Measurements from ENCODE around the gene MRPL2. TPM values are rescaled to one million over a fixed set of nuclear protein-coding genes. Genes with fewer than 3 reads are reported as not detected.

MRPL2 gene
- total and polyA plus RNA-seq, 2 donors from 2014 or later = 56.6 to 127 TPM

DNA sequence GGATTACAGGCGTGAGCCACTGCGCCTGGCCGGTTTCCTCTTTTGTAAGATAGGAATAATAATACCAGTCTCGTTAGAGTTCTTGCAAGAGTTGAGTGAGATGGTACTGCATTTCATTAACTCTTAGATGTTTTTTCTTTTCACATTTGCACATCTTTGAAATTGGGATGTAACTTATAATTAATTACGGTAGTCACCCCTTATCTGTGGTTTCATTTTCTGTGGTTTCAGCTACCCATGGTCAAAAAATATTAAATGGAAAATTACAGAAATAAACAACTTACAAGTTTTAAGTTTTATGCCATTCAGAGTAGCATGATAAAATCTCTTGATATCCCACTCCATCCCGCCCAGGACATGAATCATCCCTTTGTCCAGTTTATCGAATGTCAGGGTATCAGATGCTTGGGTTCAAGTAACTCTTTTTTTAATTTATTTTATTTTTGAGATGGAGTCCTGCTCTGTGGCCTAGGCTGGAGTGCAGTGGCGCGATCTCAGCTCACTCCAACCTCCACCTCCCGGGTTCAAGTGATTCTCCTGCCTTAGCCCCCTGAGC, 32.3 kb upstream of the MRPL2 start:
- Histone ChIP-seq H3K4me1 (ENCODE audit: control insufficient read depth in 2 of 3, insufficient read depth in 2 of 3, low read depth in 1 of 3, low read length in 3 of 3) (peaks cover 11 to 15% (median 11%) of the 10 kb centered on the region in 3 donors), H3K9me3 (ENCODE audit: control insufficient read depth in 2 of 3, insufficient read depth in 1 of 3, low read length in 3 of 3) (no peaks in the 10 kb centered on the region), H3K27me3 (ENCODE audit: control insufficient read depth, insufficient read depth, low read length) (no peaks in the 10 kb centered on the region), H3K36me3 (ENCODE audit: control insufficient read depth in 2 of 3, insufficient read depth in 3 of 3, low read length in 3 of 3) (no peaks in the 10 kb centered on the region), H3K27ac (ENCODE audit: low read depth in 2 of 2, low read length in 2 of 2) (no peak overlapping the region), H3K4me3 (ENCODE audit: low read length in 3 of 3) (no peak overlapping the region), H3K9ac (ENCODE audit: low read length in 3 of 3) (no peak overlapping the region)
- DNase-seq = peak in 1 of 5 donors; percentile 37
- FAIRE-seq = no peak
- TF ChIP-seq, protein P1, sequence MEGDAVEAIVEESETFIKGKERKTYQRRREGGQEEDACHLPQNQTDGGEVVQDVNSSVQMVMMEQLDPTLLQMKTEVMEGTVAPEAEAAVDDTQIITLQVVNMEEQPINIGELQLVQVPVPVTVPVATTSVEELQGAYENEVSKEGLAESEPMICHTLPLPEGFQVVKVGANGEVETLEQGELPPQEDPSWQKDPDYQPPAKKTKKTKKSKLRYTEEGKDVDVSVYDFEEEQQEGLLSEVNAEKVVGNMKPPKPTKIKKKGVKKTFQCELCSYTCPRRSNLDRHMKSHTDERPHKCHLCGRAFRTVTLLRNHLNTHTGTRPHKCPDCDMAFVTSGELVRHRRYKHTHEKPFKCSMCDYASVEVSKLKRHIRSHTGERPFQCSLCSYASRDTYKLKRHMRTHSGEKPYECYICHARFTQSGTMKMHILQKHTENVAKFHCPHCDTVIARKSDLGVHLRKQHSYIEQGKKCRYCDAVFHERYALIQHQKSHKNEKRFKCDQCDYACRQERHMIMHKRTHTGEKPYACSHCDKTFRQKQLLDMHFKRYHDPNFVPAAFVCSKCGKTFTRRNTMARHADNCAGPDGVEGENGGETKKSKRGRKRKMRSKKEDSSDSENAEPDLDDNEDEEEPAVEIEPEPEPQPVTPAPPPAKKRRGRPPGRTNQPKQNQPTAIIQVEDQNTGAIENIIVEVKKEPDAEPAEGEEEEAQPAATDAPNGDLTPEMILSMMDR (IDR thresholded peaks at IDR 0.05; ENCODE audit: borderline replicate concordance, extremely low read depth, insufficient read depth) = no peak
- intact Hi-C loops (cut with DNase I) = no loop called here

DNA sequence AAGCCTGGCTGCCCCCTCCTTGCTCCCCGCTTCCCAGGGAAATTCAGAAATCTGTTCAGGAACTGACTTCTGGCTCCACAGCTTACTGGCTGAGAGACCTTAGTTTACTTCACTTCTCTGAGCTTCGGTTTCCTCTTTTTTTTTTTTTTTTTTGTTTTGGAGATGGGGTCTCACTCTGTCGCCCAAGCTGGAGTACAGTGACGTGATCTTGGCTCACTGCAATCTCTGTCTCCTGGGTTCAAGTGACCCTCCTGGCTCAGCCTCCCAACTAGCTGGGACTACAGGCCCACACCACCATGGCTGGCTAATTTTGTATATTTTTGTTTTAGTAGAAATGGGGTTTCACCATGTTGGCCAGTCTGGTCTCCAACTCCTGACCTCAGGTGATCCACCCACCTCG, 31.8 kb upstream of the MRPL2 start:
- DNase-seq = no peak
- H3K4me1 ChIP-seq (ENCODE audit: control insufficient read depth in 2 of 3, insufficient read depth in 2 of 3, low read depth in 1 of 3, low read length in 3 of 3) = peaks cover 9 to 15% (median 11%) of the 10 kb centered on the region in 3 donors
- H3K4me3 ChIP-seq (ENCODE audit: low read length in 3 of 3) = peak overlapping the region in 1 of 3 donors; percentile 6
- no peak overlapping the region for H3K27ac ChIP-seq (ENCODE audit: low read depth in 2 of 2, low read length in 2 of 2)
- no peaks in the 10 kb centered on the region for H3K27me3 ChIP-seq (ENCODE audit: control insufficient read depth, insufficient read depth, low read length)
- no peaks in the 10 kb centered on the region for H3K36me3 ChIP-seq (ENCODE audit: control insufficient read depth in 2 of 3, insufficient read depth in 3 of 3, low read length in 3 of 3)
- no peak for FAIRE-seq
- no peak overlapping the region for H3K9ac ChIP-seq (ENCODE audit: low read length in 3 of 3)
- H3K9me3 ChIP-seq (ENCODE audit: control insufficient read depth in 2 of 3, insufficient read depth in 1 of 3, low read length in 3 of 3) = no peaks in the 10 kb centered on the region
- intact Hi-C loops (cut with DNase I) = no loop called here
- TF ChIP-seq, protein P1 (IDR thresholded peaks at IDR 0.05; ENCODE audit: borderline replicate concordance, extremely low read depth, insufficient read depth) = no peak

DNA sequence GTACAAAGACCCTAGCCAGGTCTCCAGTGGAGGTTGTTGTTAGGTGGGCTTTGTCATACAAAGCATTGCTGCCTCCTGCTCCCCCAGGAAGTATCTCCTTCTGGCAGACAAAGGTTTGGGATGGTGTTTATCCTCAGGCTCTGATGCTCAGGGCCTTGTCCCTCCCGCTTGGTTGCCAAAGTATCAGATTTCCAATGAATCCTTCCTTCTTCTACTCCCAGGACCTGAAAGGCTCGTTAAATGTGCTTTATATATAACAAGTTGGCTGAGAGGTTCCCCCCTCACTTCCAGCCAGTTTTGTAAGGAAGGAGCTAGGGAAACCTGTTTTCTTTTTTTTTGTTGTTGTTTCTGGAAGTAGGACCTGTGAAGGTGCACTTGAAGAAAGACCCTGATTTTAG, 31.3 kb upstream of the MRPL2 start:
- H3K4me1 ChIP-seq (ENCODE audit: control insufficient read depth in 2 of 3, insufficient read depth in 2 of 3, low read depth in 1 of 3, low read length in 3 of 3) = peaks cover 6 to 15% (median 11%) of the 10 kb centered on the region in 3 donors
- peak in 4 of 5 donors; percentile 67 to 93 (median 82) for DNase-seq

More for the DNA sequence above, 31.3 kb upstream of the MRPL2 start:
- TF ChIP-seq, protein P1 (IDR thresholded peaks at IDR 0.05; ENCODE audit: borderline replicate concordance, extremely low read depth, insufficient read depth) = no peak
- Histone ChIP-seq H3K27ac (ENCODE audit: low read depth in 2 of 2, low read length in 2 of 2) (no peak overlapping the region), H3K36me3 (ENCODE audit: control insufficient read depth in 2 of 3, insufficient read depth in 3 of 3, low read length in 3 of 3) (no peaks in the 10 kb centered on the region), H3K4me3 (ENCODE audit: low read length in 3 of 3) (peak overlapping the region in 1 of 3 donors; percentile 6), H3K9me3 (ENCODE audit: control insufficient read depth in 2 of 3, insufficient read depth in 1 of 3, low read length in 3 of 3) (no peaks in the 10 kb centered on the region), H3K27me3 (ENCODE audit: control insufficient read depth, insufficient read depth, low read length) (no peaks in the 10 kb centered on the region), H3K9ac (ENCODE audit: low read length in 3 of 3) (no peak overlapping the region)
- intact Hi-C loops (cut with DNase I) = no loop called here
- no peak for FAIRE-seq

Measured in kidney (tissue), 14 donors.